HG03064 (cell line): Measurements from ENCODE around the gene AFAP1.

Experiments used
- ATAC-seq: cut with Tn5 transposase; IDR thresholded peaks from one replicate; pipeline ENCODE4 v1.9.1; 2021; ENCODE audit warnings: low read depth; ENCODE audit not compliant: unreplicated experiment

The AFAP1 gene

GRCh38 chr4:7763788-7764187, 175.9 kb downstream of the AFAP1 start:
- no peak for ATAC-seq

- no peak for ATAC-seq
Observed at GRCh38 chr4:7763106-7763505, 176.6 kb downstream of the AFAP1 start.

GRCh38 chr4:7762376-7763030, 177.2 kb downstream of the AFAP1 start:
- no peak for ATAC-seq

- ATAC-seq, result no peak
Observed at GRCh38 chr4:7761720-7762119, 177.9 kb downstream of the AFAP1 start.

- ATAC-seq, result no peak
Observed at GRCh38 chr4:7761312-7761711, 178.3 kb downstream of the AFAP1 start.

- ATAC-seq, result no peak
Observed at GRCh38 chr4:7760706-7761105, 179.0 kb downstream of the AFAP1 start.

- ATAC-seq, result no peak
Observed at GRCh38 chr4:7760228-7760627, 179.4 kb downstream of the AFAP1 start.

- no peak for ATAC-seq
Observed at GRCh38 chr4:7759635-7760034, 180.0 kb downstream of the AFAP1 start.

- no peak for ATAC-seq
Observed at GRCh38 chr4:7759216-7759615, 180.4 kb downstream of the AFAP1 start.

GRCh38 chr4:7758476-7758875, 181.2 kb downstream of the AFAP1 start:
- no peak for ATAC-seq

- no peak for ATAC-seq
Observed at GRCh38 chr4:7757501-7758471, 181.9 kb downstream of the AFAP1 start.

- ATAC-seq, result no peak
Observed at GRCh38 chr4:7756561-7757355, 182.9 kb downstream of the AFAP1 start.

GRCh38 chr4:7756071-7756470, 183.6 kb downstream of the AFAP1 start:
- no peak for ATAC-seq

GRCh38 chr4:7755561-7755960, 184.1 kb downstream of the AFAP1 start:
- ATAC-seq, result no peak

- no peak for ATAC-seq
Observed at GRCh38 chr4:7754565-7755262, 184.9 kb downstream of the AFAP1 start.

GRCh38 chr4:7753931-7754465, 185.7 kb downstream of the AFAP1 start:
- no peak for ATAC-seq

GRCh38 chr4:7753271-7753670, 186.4 kb downstream of the AFAP1 start:
- no peak for ATAC-seq

- ATAC-seq, result no peak
Observed at GRCh38 chr4:7752649-7753048, 187.0 kb downstream of the AFAP1 start.

- ATAC-seq, result no peak
Observed at GRCh38 chr4:7750972-7751371, 188.7 kb downstream of the AFAP1 start.

GRCh38 chr4:7750523-7750922, 189.1 kb downstream of the AFAP1 start:
- ATAC-seq, result no peak
